Kidney glomerular epithelial cell (primary cell): Measurements from ENCODE around the gene DUSP23.
A peak's percentile ranks its signal among the peaks of the same experiment; 100 is the strongest.

Source experiments
- DNase-seq: peaks from one replicate; lab custom pipeline; 2025; lab: John Stamatoyannopoulos, UW

DUSP23 gene

GRCh38 chr1:159780583-159781582 is at the start of gene DUSP23:
DUSP23 (plus strand) TSS chr1:159780962; CDS start chr1:159781101, 139 bp downstream.
- DNase-seq = peak; percentile 98

- DNase-seq = no peak
Observed at GRCh38 chr1:159737238-159737916, 43.4 kb upstream of the DUSP23 start.

GRCh38 chr1:159743651-159744410 is 36.9 kb upstream of the DUSP23 start:
- DNase-seq = no peak

GRCh38 chr1:159746666-159747065 is 34.1 kb upstream of the DUSP23 start:
- no peak for DNase-seq

- DNase-seq = no peak
Observed at GRCh38 chr1:159748370-159748769, 32.4 kb upstream of the DUSP23 start.

- DNase-seq = no peak
Observed at GRCh38 chr1:159749630-159750029, 31.1 kb upstream of the DUSP23 start.

- DNase-seq = no peak
Observed at GRCh38 chr1:159750621-159751020, 30.1 kb upstream of the DUSP23 start.

GRCh38 chr1:159751031-159751430 is 29.7 kb upstream of the DUSP23 start:
- DNase-seq = no peak

- no peak for DNase-seq
Observed at GRCh38 chr1:159752135-159752580, 28.6 kb upstream of the DUSP23 start.

GRCh38 chr1:159753386-159753785 is 27.4 kb upstream of the DUSP23 start:
- no peak for DNase-seq

- no peak for DNase-seq
Observed at GRCh38 chr1:159755451-159756007, 25.2 kb upstream of the DUSP23 start.

- DNase-seq = no peak
Observed at GRCh38 chr1:159756397-159756796, 24.4 kb upstream of the DUSP23 start.

GRCh38 chr1:159763686-159764085 is 17.1 kb upstream of the DUSP23 start:
- no peak for DNase-seq

- DNase-seq = no peak
Observed at GRCh38 chr1:159765806-159766205, 15.0 kb upstream of the DUSP23 start.

GRCh38 chr1:159771127-159771895 is 9.5 kb upstream of the DUSP23 start:
- DNase-seq = peak; percentile 16

- DNase-seq = no peak
Observed at GRCh38 chr1:159774465-159774864, 6.3 kb upstream of the DUSP23 start.

GRCh38 chr1:159775716-159776115 is 5.0 kb upstream of the DUSP23 start:
- no peak for DNase-seq

GRCh38 chr1:159778266-159778665 is 2.5 kb upstream of the DUSP23 start:
- DNase-seq = no peak

- no peak for DNase-seq
Observed at GRCh38 chr1:159779403-159779851, 1.3 kb upstream of the DUSP23 start.

- DNase-seq = no peak
Observed at GRCh38 chr1:159781992-159782391, 1.2 kb downstream of the DUSP23 start.

GRCh38 chr1:159783724-159784123 is 3.0 kb downstream of the DUSP23 start:
- no peak for DNase-seq
